ENCODE data around the gene SSUH2. TPM values are rescaled to one million over a fixed set of nuclear protein-coding genes. Genes with fewer than 3 reads are reported as not detected.

SSUH2 gene
- total RNA-seq, 1 donor from 2014 or later, result 2.2 TPM

- peak; percentile 58 for DNase-seq
These were observed 33.6 kb downstream of the SSUH2 start for GRCh38 chr3:8610951-8611350.

DNA sequence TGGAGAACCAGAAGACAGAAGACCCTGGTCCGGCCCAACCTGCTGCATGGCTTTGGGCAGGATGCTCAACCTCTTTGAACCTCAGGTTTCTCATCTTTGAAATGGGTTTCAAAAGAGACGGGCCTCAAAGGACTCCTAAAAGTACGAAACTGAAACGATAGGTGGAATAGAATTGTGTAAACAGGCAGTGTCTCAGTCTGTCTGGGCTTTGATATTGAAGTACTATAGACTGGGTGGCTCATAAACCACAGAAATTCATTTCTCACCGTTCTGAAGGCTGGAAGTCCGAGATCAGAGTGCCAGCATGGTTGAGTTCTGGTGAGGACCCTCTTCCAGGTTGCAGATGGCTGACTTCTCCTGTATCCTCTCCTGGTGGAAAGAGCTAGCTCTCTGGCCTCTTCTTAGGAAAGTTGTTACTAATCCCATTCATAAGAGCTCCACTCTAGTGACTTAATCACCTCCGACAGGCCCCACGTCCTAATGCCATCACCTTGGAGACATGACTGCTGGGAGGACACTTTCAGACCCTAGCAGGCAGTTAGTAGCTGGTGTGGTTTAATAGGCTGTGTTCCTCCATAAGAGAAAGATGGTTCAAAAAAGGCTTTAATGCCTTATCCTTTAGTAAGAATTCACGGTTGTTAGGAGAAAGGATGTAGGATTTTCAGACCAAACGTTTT, 35.7 kb downstream of the SSUH2 start:
- no peak for DNase-seq

DNA sequence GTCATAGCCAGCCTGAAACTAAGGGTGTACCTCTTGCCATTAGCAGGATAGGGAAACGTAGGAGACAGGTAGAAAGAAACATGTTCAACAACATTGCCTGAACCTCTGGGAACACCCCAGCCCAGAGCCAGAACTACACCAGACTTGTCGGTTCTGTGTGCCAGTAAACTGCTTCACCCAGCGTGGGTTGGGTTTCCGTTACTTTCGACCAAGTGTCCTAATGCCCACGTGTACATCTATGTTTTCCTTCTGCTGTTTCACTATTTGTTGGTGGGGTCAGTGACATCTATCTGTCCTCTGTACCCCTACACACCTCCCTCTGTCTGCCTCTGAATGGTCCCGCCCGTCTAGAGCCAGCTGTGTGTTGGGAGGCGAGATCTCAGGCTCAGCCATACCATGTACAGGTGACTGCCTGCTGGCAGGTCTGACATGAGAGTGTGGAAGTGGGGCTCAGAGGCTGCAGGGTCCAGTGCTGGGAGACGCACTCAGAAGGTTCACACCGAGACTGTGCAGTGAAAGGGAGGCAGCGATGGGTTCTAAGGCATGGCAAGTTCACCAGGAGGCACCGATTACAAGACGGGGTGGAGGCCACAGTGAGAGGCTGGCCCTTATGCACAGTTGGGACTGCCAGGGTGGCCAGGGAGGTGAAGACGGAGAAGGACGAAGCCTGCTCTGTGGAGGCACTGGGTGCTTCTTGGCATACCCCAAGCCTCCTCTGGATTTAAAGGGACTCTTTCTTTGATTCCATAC, 36.4 kb downstream of the SSUH2 start:
- no peak for DNase-seq

GRCh38 chr3:8607234-8608040, 37.2 kb downstream of the SSUH2 start:
- peak; percentile 85 for DNase-seq

- peak; percentile 72 for DNase-seq
These were observed 37.8 kb downstream of the SSUH2 start for GRCh38 chr3:8606701-8607231.

DNA sequence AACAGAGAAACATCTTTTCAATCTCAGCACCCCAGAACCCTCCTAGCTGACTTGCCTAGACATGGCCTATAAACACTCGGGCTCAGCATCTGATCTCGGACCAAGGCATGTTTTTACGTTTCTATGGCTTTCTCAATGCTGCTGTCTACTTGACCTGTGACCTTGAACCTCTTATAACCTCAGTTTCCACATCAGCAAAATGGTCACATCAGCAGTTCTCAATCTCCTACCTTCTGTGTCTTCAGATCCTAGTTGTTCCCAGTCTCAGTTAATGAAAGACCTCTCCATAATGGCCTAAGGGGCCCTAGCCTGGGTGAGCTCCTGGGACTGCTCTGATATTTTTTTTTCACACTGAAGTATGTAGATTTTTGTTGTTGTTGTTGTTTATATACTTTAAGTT, 39.6 kb downstream of the SSUH2 start:
- no peak for DNase-seq

DNA sequence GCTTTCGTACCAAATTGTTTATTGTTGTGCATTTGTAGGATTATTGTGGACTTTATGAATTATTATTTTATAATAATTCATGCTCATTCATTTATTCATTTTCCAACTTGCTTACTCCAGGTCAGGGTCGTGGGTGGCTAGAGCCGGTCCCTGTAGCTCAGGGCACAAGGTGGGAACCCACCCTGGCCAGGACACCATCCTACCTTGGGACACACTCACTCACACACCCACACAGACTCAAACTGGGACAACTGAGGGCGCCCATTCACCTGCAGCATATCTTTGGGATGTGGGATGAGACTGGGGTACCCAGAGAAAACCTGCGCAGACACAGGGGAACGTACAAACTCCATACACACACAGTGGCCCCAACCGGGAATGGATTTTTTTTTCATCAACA, 40.6 kb downstream of the SSUH2 start:
- no peak for DNase-seq

GRCh38 chr3:8603115-8603710, 41.4 kb downstream of the SSUH2 start:
- DNase-seq, result peak; percentile 79

- no peak for DNase-seq
These were observed 44.1 kb downstream of the SSUH2 start for GRCh38 chr3:8600457-8600856.

DNA sequence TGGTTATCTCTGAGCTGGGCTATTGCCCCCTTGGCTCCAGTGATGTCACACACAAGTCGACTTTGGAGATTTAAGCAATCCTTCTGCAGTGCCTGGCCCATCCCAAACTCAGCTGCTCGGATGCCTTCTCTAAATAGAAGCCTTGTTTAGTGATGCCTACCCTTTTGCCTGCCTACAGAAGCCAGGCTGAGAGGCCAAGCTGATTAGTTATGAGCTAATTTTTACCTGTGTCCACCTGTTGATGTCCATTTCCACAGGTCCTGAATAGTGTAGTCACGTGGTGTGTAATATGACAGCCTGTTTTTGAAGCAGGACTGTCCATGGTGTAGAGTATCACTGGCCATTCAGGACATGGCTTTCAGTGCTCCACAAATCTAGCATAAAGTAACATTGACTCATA, 45.5 kb downstream of the SSUH2 start:
- peak; percentile 85 for DNase-seq

GRCh38 chr3:8597219-8597853, 47.3 kb downstream of the SSUH2 start:
- peak; percentile 16 for DNase-seq

GRCh38 chr3:8596321-8597218, 48.0 kb downstream of the SSUH2 start:
- peak; percentile 93 for DNase-seq

DNA sequence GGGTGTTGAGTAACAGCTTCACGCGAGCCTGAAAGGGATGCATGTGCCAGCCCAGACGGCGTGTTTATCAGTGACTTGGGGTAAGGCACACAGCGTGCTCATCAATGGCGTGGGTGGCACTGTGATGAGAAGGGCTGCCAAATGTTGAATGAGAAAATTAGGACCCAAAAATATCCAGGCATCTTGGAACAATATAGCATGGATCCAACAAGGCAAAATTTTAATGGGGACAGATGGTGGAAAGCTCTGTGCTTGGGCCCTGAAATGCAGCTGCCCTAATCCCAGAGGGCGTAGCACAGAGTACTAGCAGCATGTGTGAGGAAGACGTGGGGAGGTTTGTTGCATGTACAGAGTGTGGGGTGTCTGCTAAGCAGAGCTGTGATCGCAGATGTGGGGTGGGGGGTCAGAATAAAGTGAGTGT, 48.9 kb downstream of the SSUH2 start:
- DNase-seq, result peak; percentile 84

DNA sequence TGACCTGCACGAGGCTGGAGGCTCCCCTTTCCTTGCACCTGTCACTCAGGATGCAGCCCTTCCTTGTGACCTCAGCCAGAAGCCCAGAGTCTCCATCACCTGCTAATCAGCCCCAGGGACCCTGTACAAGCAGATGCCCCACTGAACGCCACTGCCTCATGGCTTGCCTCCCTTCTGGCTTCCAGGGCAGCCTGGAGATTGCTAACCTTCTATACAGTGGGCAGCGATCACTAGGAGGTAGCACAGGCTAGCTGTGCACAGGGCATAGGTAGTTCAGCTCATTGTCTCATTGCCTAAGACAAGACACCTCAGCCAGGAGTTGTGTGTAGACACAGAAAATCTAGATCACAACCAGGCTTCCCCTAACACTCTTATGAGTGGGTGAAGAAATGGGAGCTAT, 49.3 kb downstream of the SSUH2 start:
- peak; percentile 27 for DNase-seq

- peak; percentile 98 for DNase-seq
These were observed 51.4 kb downstream of the SSUH2 start for GRCh38 chr3:8593021-8593827.

DNA sequence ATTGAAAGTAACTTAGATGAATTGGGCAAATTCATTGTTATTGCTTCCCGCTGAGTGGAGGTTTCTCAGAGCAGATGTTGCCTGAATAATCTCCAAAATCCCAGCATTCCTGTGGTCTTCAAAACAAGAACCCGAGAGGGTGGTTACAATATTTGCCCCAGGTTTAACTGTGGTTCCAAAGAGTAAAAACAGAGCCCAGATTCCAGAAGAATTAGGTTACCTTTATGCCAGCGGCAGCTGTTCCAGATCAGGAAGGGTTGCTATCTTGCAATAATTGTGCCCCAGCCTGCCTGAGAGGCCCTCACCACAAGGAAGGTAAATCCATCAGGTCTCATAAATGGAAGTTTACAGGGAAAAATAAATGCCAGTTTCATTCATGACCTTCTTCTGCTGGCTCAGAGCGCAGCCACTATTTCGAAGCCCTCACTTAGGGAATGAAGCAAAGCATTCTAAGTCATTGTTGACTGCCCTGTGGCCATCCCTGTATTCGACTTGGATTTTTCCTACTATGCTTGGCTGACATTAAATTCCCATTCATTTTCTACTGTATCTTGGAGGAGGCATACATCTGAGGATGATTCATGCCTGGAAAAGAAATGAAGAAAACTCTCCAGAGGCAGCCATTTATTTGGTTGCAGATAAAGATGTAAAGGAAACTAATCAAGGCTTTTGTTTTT, 54.6 kb downstream of the SSUH2 start:
- DNase-seq, result peak; percentile 25

DNA sequence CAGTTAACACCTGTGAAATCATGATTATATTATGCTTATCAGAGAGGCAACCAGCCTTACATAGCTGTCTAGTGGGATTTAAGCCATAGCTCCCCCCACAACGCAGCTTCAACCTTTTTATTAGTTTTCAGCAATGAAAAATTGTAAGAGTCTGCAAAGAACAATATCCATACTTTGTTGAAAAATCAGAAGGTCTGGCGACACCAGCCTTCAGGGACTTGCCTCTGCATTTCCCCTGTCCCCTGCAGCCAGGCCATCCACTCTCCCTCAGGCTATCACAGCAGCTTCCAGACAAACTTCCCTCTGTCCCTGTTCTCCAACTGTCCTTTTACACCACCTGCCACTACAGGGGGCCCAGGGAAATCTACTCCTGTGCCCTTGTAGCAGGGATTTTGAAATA, 59.9 kb downstream of the SSUH2 start:
- DNase-seq, result no peak

DNA sequence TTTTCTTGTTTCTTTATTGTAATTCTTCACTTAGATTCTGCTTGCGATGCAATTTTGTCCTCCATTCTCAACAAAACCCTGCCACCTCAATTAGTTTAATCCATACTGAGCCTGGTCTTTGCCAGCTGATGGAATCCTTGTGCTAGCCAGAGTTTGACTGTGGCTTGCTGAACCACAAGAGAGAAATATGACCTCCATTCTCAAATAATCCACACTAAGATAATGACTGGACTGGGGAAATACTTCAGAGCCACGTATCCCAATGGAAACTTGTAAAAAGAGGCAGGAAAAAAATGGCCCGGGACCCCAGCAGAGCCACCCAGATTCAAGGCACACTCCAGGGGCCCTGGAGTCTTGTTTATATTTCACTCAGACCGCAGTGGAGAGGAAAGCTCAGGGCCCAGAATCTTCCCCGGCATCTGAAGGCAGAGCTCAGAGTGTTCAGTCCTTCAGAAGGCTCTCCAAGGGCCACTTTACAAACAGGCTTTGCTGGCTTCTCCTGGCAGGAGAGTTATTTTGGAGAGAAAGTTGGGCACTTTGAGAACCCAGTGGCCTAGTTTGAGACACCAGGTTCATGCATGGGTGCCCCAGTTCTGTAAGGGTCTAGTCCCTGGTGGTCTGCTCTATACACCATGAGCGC, 62.7 kb downstream of the SSUH2 start:
- no peak for DNase-seq

- no peak for DNase-seq
These were observed 63.2 kb downstream of the SSUH2 start for GRCh38 chr3:8581373-8581772.
